HCEC 1CT (cell line): Measurements from ENCODE around the gene TMEM14C.
A peak's percentile ranks its signal among the peaks of the same experiment; 100 is the strongest.
"Not testable (repeated sequence)": the region's sequence is repeated elsewhere in the genome, so short reads cannot be mapped to it uniquely, and the experiment has no call there.

ENCODE experiments used
- DNase-seq: peaks from one replicate; pipeline ENCODE4 v3.0.0-alpha.2; 2017

TMEM14C gene

GRCh38 chr6:10722820-10723566 lies at the start of gene TMEM14C:
TSS of gene TMEM14C (plus strand) at chr6:10723070. CDS start at chr6:10724614, 1,544 bp downstream.
- peak; percentile 99 for DNase-seq

GRCh38 chr6:10676403-10676802 lies 46.5 kb upstream of the TMEM14C start:
- no peak for DNase-seq

GRCh38 chr6:10678456-10678855 lies 44.4 kb upstream of the TMEM14C start:
- DNase-seq, result no peak

DNA sequence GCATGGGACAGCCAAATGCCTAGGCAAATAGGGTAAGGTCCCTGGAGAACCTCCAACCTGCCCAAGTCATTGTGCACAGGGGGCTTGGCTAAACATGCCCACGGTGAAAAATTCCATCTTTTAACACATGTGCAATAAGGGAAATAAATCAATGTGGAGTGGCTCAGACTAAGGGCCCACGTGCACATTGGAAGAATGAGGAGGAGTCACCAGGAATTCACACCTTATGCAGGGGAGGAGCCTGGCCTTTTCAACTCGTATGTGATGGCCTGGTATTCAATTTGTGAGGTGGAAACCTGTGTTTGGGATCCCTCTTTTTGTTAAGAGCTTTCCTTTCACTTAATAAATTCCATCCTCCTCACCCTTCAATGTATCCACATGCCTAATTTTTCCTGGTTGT lies 41.1 kb upstream of the TMEM14C start:
- DNase-seq, result no peak

- no peak for DNase-seq
Measured at GRCh38 chr6:10682355-10682988, 40.4 kb upstream of the TMEM14C start.

GRCh38 chr6:10684618-10685017 lies 38.3 kb upstream of the TMEM14C start:
- DNase-seq, result no peak

GRCh38 chr6:10685092-10685915 lies 37.6 kb upstream of the TMEM14C start:
- no peak for DNase-seq

GRCh38 chr6:10686901-10687300 lies 36.0 kb upstream of the TMEM14C start:
- no peak for DNase-seq

DNA sequence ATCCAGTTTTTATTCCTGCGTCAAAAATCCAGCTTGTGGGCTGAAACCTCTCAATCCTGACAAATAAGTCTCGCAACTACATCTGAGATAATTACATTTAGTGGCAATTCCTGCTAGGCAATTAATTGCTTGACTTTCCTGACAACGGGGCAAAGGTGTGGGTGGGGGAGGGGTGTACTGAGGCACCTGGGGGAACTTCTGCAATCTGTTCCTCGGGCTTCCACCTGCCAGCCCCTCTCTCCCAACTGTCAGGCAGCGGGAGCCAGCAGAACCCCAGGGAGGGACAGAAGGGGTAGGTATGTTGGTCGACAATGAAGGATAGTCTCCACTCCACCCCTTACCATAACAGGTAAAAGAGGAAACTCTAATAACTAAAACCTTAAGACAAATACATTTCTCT lies 35.3 kb upstream of the TMEM14C start:
- no peak for DNase-seq

DNA sequence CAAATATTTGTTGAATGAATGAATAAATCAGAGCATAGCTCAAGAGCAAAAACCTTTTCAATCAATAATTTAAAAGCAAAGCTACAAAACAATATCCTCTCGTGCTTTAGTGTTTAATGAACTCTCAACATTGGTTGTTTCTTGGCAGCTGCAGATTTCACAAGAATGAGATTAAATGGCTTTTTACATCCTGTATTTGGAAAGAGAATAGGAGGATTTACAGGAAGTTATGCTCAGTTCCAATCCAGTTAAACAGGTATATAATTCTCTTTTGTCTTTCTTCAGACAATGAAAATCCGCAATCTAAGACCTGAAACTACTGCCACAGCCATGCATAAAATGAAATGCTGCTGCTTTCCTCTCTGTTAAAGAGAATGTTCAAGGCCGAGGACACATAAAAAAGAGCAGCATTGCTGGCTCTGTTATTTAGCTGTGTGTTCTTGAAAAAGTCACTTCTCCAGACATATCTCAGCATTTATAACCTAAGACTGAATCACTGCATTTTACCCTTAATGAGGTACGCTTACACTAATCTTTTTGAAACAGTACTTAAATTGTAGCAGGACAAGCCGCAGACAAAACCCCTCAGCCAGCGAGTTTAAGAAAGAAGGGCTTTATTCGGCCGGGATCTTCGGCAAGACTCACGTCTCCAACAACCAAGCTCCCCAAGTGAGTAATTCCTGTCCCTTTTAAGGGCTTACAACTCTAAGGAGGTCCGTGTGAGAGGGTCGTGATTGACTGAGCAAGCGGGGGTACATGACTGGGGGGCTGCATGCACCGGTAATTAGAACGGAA lies 32.0 kb upstream of the TMEM14C start:
- DNase-seq, result no peak

GRCh38 chr6:10692965-10693538 lies 29.8 kb upstream of the TMEM14C start:
- no peak for DNase-seq

DNA sequence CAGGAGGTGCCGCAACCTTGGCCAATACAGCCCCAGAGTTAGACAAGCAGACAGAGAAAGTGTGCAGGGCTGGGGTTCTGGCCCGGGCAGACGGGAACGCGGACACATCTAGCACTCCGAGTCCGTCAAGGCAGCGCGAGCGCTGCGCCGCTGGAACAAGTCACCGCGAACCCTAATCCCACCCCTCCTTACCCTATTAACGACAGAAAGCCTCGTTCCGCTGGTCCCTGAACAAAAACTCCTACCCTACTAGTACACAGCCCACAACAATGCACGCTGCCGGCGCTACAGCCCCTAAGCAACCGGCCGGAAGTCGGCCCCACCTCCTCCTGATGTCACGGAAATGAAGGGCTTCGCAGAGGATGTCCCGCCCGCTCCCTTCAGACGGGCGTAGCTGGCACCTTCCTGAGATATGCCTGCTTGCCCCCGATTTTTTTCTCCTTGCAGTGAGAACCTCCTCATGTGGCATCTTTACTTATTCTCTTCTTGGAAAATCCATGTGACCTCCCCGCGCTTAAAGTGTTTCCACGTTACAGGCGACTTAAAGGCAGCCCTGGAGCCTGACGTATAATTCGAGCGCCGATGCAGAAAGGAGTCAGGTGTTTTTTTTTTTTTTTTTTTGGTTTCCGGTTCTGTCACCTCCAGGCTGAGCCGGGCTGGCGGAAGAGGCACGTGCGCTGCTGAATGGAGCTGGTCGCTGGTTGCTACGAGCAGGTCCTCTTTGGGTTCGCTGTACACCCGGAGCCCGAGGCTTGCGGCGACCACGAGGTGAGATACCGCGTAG lies 28.4 kb upstream of the TMEM14C start, which contains the start of the genes C6orf52 and PAK1IP1:
Gene C6orf52 (minus strand): TSS at position 315 of the 784 bp plus-strand sequence. CDS start 7,066 bp downstream, outside the sequence.
Gene PAK1IP1 (plus strand): TSS at position 671 of the 784 bp plus-strand sequence. CDS start 14 bp downstream, at position 685.
- DNase-seq, result peak; percentile 91

DNA sequence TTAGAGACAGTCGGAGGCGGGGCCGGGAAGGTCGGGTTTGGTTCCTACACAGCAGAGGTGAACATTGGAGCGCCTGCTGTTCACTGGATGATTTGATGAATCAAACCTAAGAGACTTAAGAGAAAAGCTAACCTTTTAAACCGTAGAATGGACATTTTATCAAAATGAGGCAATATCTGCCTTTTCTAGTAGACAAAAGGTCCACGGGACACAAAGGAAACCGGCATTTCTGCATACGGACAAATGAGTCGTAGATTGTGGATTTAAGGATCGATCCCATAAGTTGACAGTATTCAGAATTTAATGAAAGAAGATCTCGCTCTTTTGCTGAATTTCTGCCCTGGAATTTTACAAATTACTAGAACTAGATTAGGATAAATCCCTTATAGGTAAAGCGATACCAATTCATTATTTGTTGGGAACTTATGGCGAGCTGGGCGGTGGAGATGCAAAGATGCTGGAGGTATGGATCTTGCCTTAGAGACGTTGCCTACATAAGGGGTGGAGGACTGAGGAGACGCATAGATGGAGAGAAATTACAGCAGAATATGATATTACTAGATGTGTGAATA lies 27.7 kb upstream of the TMEM14C start:
- no peak for DNase-seq

- DNase-seq, result no peak
Measured at GRCh38 chr6:10696655-10697054, 26.2 kb upstream of the TMEM14C start.

DNA sequence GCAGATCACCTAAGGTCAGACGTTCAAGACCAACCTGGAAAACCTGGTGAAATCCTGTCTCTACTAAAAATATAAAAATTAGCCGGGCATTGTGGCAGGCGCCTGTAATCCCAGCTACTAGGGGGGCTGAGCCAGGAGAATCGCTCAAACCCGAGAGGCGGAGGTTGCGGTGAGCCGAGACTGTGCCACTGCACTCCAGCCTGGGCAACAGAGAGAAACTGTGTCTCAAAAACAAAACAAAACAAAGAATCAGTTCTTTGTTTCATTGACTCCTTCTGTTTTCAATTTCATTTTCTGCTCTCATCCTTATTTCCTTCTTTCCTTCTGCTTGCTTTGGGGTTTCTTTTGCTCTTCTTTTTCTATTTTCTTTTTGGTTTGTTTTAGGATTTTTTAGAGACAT lies 8.9 kb upstream of the TMEM14C start:
- no peak for DNase-seq

DNA sequence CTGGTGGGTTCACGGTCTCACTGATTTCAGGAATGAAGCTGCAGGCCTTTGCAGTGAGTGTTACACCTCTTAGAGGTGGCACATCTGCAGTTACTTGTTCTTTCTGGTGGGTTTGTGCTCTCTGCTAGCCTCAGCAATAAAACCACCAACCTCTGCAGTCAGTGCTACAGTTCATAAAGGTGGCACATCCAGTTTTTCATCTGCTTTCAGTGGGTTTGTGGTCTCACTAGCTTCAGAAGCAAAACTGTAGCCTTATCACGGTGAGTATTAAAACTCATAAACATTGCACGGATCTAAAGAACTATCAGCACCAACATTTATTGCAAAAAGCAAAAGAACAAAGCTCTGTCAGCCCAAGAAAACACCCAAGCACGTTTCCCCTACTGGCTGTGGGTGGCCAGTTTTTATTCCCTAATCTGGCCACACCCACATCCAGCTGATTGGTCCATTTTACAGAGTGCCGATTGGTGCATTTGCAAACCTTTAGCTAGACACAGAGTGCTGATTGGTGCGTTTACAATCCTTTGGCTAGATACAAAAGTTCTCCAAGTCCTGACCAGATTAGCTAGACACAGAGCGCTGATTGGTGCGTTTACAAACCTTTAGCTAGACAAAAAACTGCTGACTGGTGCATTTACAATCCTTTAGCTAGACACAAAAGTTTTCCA lies 3.4 kb upstream of the TMEM14C start:
- peak; percentile 3 for DNase-seq

DNA sequence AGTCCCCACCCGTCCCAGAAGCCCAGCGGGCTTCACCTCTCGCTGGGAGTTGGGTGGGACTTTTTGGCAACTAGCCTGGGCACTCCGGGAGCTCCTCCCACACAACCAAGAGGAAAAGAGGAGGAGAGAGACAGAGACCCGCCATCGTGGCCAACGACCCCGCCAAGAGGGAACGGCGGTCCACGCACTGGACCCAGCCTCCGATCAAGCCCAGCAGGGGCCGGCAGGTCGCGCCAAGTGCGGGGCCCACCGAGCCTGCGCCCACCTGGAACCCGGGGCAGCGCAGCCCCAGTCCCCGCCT lies 3.0 kb upstream of the TMEM14C start:
- no peak for DNase-seq

DNA sequence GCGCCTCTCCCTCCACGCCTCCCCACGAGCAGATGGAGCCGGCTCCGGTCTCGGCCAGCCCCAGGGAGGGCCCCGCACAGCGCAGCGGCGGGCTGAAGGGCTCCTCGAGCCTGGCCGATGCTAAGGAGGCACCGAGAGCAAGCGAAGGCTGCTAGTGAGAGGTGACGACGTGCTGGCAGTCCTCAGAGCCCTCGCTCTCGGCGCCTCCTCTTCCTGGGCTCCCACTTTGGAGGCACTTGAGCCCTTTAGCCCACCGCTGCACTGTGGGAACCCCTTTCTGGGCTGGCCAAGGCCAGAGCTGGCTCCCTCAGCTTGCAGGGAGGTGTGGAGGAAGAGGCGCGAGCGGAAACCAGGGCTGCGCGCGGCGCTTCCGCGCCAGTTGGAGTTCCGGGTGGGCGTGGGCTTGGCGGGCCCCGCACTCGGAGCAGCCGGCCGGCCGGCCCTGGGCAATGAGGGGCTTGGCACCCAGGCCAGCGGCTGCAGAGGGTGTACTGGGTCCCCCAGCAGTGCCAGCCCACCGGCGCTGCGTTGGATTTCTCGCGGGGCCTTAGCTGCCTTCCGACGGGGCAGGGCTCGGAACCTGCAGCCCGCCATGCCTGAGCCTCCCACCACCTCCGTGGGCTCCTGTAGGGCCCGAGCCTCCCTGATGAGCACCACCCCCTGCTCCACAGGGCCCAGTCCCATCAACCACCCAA lies 2.5 kb upstream of the TMEM14C start:
- no peak for DNase-seq

DNA sequence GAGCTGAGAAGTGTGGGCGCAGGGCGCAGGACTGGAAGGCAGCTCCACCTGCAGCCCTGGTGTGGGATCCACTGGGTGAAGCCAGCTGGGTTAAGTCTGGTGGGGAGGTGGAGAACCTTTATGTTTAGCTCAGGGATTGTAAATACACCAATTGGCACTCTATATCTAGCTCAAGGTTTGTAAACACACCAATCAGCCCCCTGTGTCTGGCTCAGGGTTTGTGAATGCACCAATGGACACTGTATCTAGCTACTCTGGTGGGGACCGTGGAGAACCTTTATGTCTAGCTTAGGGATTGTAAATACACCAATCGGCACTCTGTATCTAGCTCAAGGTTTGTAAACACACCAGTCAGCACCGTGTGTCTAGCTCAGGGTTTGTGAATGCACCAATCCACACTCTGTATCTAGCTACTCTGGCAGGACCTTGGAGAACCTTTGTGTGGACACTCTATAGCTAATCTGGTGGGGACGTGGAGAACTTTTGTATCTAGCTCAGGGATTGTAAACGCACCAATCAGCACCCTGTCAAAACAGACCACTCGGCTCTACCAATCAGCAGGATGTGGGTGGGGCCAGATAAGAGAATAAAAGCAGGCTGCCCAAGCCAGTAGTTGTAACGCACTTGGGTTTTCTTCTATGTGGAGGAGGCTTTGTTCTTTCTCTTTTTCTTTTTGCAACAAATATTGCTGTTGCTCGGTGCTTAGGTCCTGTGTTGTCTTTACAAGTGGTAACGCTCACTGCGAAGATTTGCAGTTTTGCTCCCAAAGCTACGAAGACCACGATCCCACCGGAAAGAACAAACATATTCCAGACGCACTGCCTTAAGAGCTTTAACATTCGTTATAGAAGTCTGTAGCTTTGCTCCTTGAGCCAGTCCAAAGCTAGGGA lies 1.7 kb upstream of the TMEM14C start:
- DNase-seq, result not testable (repeated sequence)
